GM12878 (cell line): Measurements from ENCODE around the gene AGAP3. TPM values are rescaled to one million over a fixed set of nuclear protein-coding genes. Genes with fewer than 3 reads are reported as not detected.

Experiments used
- ATAC-seq: fragments of 200-7000 bp; cut with Tn5 transposase; 3 replicates; pipeline ENCODE4 v1.9.1; 2020; ENCODE audit warnings: mild to moderate bottlenecking, moderate library complexity
- BruUV-seq: library from RNA; stranded (reverse); fragments of 400-500 nt; replicated peaks from 2 replicates; lab custom pipeline; 2021; lab: Mats Ljungman, UMichigan
- CTCF ChIA-PET: fragments of 300-600 bp; sonication (Branson Sonifier 250); formaldehyde crosslinking; extraction: SDS; loops from one replicate; lab custom pipeline; 2021; ENCODE audit warnings: inconsistent platforms; lab: Yijun Ruan, JAX
- POLR2A ChIA-PET: fragments of 350-600 bp; formaldehyde crosslinking; extraction: SDS; loops from one replicate; lab custom pipeline; 2021; ENCODE audit warnings: inconsistent platforms; lab: Charles Lee
- RAD21 ChIA-PET: fragments of 300-600 bp; sonication (Branson Sonifier 250); formaldehyde crosslinking; loops from one replicate; lab custom pipeline; 2023; ENCODE audit warnings: antibody characterized with exemption; ENCODE audit not compliant: unreplicated experiment; lab: Charles Lee
- SMC1A ChIA-PET: fragments of 300-600 bp; sonication (Branson Sonifier 250); formaldehyde crosslinking; loops from one replicate; lab custom pipeline; 2023; ENCODE audit not compliant: unreplicated experiment, uncharacterized antibody; lab: Charles Lee
- DNase-seq: peaks from one replicate; pipeline ENCODE4 v3.0.0-alpha.2; 2011; ENCODE audit warnings: low read depth, low spot score
- FAIRE-seq: peaks from 3 replicates; lab custom pipeline; 2011; peaks lifted over from hg19 to GRCh38; lab: Jason Lieb, UNC
- H2AFZ ChIP-seq: 2 replicates; pipeline ENCODE4 v1.6.0; 2011; ENCODE audit warnings: low read depth, low read length, control low read depth; ENCODE audit not compliant: control insufficient read depth
- H3K27ac ChIP-seq: 2 replicates; pipeline ENCODE4 v1.5.1; 2011; ENCODE audit warnings: control low read depth; ENCODE audit not compliant: control insufficient read depth, insufficient read depth
- H3K27me3 ChIP-seq, 2 experiments: replicated peaks in 1 of 2; 2 replicates each; pipeline versions ENCODE4 v1.6.0 to v1.6.1; 2011; ENCODE audit warnings: low read length in 1 of 2; ENCODE audit not compliant: control insufficient read depth in 2 of 2, insufficient read depth in 2 of 2
- H3K36me3 ChIP-seq, 2 experiments: 2 replicates each; pipeline ENCODE4 v1.5.1; 2011; ENCODE audit warnings: low read length in 1 of 2; ENCODE audit not compliant: control insufficient read depth in 2 of 2, insufficient read depth in 2 of 2
- H3K4me1 ChIP-seq: 2 replicates; pipeline ENCODE4 v1.6.1; 2011; ENCODE audit warnings: mild to moderate bottlenecking, low read length, moderate library complexity, mixed read lengths; ENCODE audit not compliant: control insufficient read depth, insufficient read depth
- H3K4me2 ChIP-seq: 2 replicates; pipeline ENCODE4 v1.6.0; 2011; ENCODE audit warnings: control low read depth; ENCODE audit not compliant: control insufficient read depth, insufficient read depth
- H3K4me3 ChIP-seq: fragments of 200-600 bp; sonication (generic); 2 replicates; pipeline ENCODE4 v1.5.1; 2016
- H3K79me2 ChIP-seq: 2 replicates; pipeline ENCODE4 v1.6.0; 2011; ENCODE audit warnings: low read length; ENCODE audit not compliant: control insufficient read depth, insufficient read depth
- H3K9ac ChIP-seq: 2 replicates; pipeline ENCODE4 v1.8.0; 2011; ENCODE audit warnings: low read length, control low read depth, mixed read lengths; ENCODE audit not compliant: control insufficient read depth, insufficient read depth
- H3K9me3 ChIP-seq: replicated peaks from 3 replicates; pipeline ENCODE4 v1.5.1; 2011; ENCODE audit warnings: mild to moderate bottlenecking, low read length; ENCODE audit not compliant: control insufficient read depth, insufficient read depth
- H4K20me1 ChIP-seq: 2 replicates; pipeline ENCODE4 v1.6.0; 2011; ENCODE audit not compliant: control insufficient read depth, insufficient read depth
- FOXM1 ChIP-seq: IDR thresholded peaks from 2 replicates; pipeline ENCODE4 v1.6.1; 2012; ENCODE audit warnings: low read depth, mild to moderate bottlenecking, inconsistent platforms, low read length, moderate library complexity
- IKZF1 ChIP-seq: fragments of 450-650 bp; conservative IDR thresholded peaks from 2 replicates; pipeline ENCODE4 v1.6.1; 2017; ENCODE audit warnings: antibody characterized with exemption, mild to moderate bottlenecking
- MTA2 ChIP-seq: fragments of 450-650 bp; IDR thresholded peaks from 2 replicates; pipeline ENCODE4 v1.6.1; 2016; ENCODE audit warnings: low read depth, mild to moderate bottlenecking, moderate library complexity
- NFXL1 ChIP-seq: fragments of 450-650 bp; IDR thresholded peaks from 2 replicates; pipeline ENCODE4 v1.6.1; 2017; ENCODE audit warnings: antibody characterized with exemption, mild to moderate bottlenecking, borderline replicate concordance
- RELA ChIP-seq: fragments of 450-650 bp; IDR thresholded peaks from 2 replicates; pipeline ENCODE4 v1.8.0; 2014; ENCODE audit warnings: borderline replicate concordance; ENCODE audit not compliant: partially characterized antibody
- SP1 ChIP-seq: IDR thresholded peaks from one replicate; pipeline ENCODE4 v1.6.1; 2011; ENCODE audit warnings: low read depth, low read length
- SREBF1 ChIP-seq: IDR thresholded peaks from 2 replicates; pipeline ENCODE4 v1.6.1; 2012; ENCODE audit warnings: mild to moderate bottlenecking, low read length
- SUZ12 ChIP-seq: fragments of 200-600 bp; sonication (generic); IDR thresholded peaks from one replicate; pipeline ENCODE4 v1.6.1; 2018; ENCODE audit warnings: antibody characterized with exemption, mild to moderate bottlenecking; ENCODE audit not compliant: unreplicated experiment
- ZBED1 ChIP-seq: IDR thresholded peaks from 2 replicates; pipeline ENCODE4 v1.6.1; 2016; ENCODE audit warnings: borderline replicate concordance
- ZBTB11 ChIP-seq: fragments of 450-650 bp; formaldehyde crosslinking; IDR thresholded peaks from 2 replicates; pipeline ENCODE4 v1.5.0; 2022; ENCODE audit warnings: mild to moderate bottlenecking, missing genetic modification characterization
- WGBS: methylation state at CpG from one replicate; pipeline ENCODE4 v1.1.6; 2016; ENCODE audit warnings: low lambda C conversion rate; ENCODE audit not compliant: insufficient replicate concordance, insufficient coverage; ENCODE audit errors: missing lambda C conversion rate; 5-methylcytosine and 5-hydroxymethylcytosine counted together
- in situ Hi-C: fragments of 300-500 bp; cut with MboI; formaldehyde crosslinking; loops from 9 replicates; pipeline ENCODE4 v1.14.3; 2018; ENCODE audit warnings: mixed read lengths
- intact Hi-C: fragments of 100-400 bp; cut with micrococcal nuclease; formaldehyde crosslinking; loops from one replicate; pipeline ENCODE4 v1.14.2; 2022; ENCODE audit not compliant: unreplicated experiment
- polyA plus RNA-seq, 11 experiments: library from polyadenylated mRNA; depleted of rRNA in 4 of 11; unstranded in 6 of 11; stranded (reverse) in 5 of 11; fragments of >200 nt; fragmentation: Nextera tagmentation in 4 of 11; fragmentation: Illumina TruSeq in 1 of 11; extraction: Ambion mirVana in 4 of 11; extraction: Trizol in 1 of 11; gene quantifications; 1 replicate in 1 of 11; 2 replicates in 10 of 11; pipeline versions ENCODE4 v1.2.1 to v1.2.3, GENCODE V29; 2011 to 2016; ENCODE audit warnings: inconsistent platforms in 2 of 11, missing spikeins in 2 of 11, low read depth in 1 of 11
- total RNA-seq, 4 experiments: library from RNA; depleted of rRNA in 3 of 4; stranded (reverse); fragments of >200 nt in 3 of 4; fragmentation: Illumina TruSeq in 1 of 4; extraction: Trizol in 1 of 4; gene quantifications; 2 replicates each; pipeline versions ENCODE4 v1.2.1 to v1.2.3, GENCODE V29; 2013 to 2021
- TF ChIP-seq, protein P1 (sequence below): fragments of 150-350 bp; IDR thresholded peaks from 2 replicates; pipeline ENCODE4 v1.6.1; 2016; ENCODE audit warnings: low read depth, low read length
- TF ChIP-seq, protein P2 (sequence below): fragments of 450-650 bp; IDR thresholded peaks from 2 replicates; pipeline ENCODE4 v1.6.1; 2017; ENCODE audit warnings: antibody characterized with exemption, mild to moderate bottlenecking, moderate library complexity

Gene AGAP3
- total and polyA plus RNA-seq, 10 of the 15 experiments (the other 5 are each of a cell fraction or from before 2014, with no cell fraction given): 1.8 to 68.1 (median 15.7) TPM

DNA sequence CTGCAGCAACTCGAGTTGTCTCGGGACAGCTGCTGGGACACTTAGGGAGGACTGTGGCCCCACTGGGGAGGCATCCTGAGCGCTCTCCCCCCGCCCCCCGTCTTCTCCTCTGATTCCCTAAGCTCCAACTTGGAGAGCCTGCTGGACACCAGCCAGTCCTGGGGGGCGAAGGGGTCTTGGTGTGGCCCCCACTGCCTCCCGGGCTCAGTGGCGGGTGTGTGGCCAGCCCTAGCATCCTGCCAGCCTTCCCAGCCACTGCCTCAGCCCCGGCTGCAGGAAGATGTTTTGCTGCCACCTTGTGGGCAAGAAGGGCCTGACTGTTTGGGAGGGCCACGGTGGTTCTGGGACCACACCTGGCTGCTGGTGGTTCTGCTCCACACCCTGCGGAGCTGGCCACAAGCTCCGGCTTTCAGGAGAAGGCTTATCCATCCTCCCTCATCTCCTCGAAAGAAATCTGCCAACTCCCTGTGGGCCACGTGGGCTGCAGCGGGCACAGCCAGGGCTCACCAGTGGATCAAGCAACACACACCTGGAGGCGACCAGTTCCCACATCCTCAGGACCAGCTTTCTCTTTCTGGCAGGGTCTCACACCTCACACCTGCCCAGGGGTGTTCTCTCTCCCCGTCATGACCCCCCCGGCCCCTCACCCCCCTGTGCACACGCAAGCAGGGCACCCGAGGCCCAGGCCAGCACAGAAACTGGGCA is 24.8 kb downstream of the AGAP3 start:
- no peak overlapping the region for H2AFZ ChIP-seq
- in situ Hi-C loops: no loop called here
- H3K27ac ChIP-seq: no peak overlapping the region
- WGBS: 31% methylated on average over 16 of the region's 20 CpGs
- H3K36me3 ChIP-seq: peaks cover 0 to 3% of the 10 kb centered on the region in 2 experiments; a peak in 1 of 4 replicates
- ChIA-PET CTCF (interaction anchor here (0.7 to 3.9 kb wide), 15 partner anchors 8 to 249 kb away, joined by 3 to 31 read pairs (median 6); partner anchors contain the start of gene ABCB8), RAD21 (interaction anchor here (0.8 to 1.6 kb wide), 4 partner anchors 11 to 97 kb away, joined by 3 to 5 read pairs (median 4); no protein-coding TSS in a partner anchor), POLR2A (interaction anchor here (0.6 kb wide), 1 partner anchor 1215 kb away, joined by 7 read pairs; no protein-coding TSS in a partner anchor), SMC1A (interaction anchor here (1.0 to 3.3 kb wide), 7 partner anchors 16 to 127 kb away, joined by 3 to 15 read pairs (median 3); partner anchors contain the start of gene ABCB8)
- no peaks in the 10 kb centered on the region for H3K4me1 ChIP-seq
- ATAC-seq (peak; percentile 100), FAIRE-seq (peak; percentile 92), DNase-seq (no peak)
- intact Hi-C loops: loop anchor here (2.0 to 5.0 kb wide), 5 partner anchors 22 to 212 kb away; partner anchors contain the start of genes ABCB8 and SLC4A2
- H3K27me3 ChIP-seq: no peaks in the 10 kb centered on the region
- H3K4me2 ChIP-seq: no peak overlapping the region
- H3K4me3 ChIP-seq: no peak overlapping the region
- H3K9me3 ChIP-seq: no peaks in the 10 kb centered on the region
- no peak overlapping the region for H3K9ac ChIP-seq
- BruUV-seq: no TSS peak
- H4K20me1 ChIP-seq: peaks cover 3% of the 10 kb centered on the region; the same call in 1 of the 2 replicates
- H3K79me2 ChIP-seq: no peaks in the 10 kb centered on the region; the same call in none of the 2 replicates
- TF ChIP-seq ZBED1: no peak
- 0 out of 2 replicates have a peak, but pooled peaks have one; percentile 18 for TF ChIP-seq IKZF1
- TF ChIP-seq RELA: peak; percentile 14
- no peak for TF ChIP-seq FOXM1
- TF ChIP-seq SUZ12: no peak
- TF ChIP-seq SREBF1: no peak
- no peak for TF ChIP-seq SP1
- TF ChIP-seq NFXL1: no peak
- TF ChIP-seq, protein P1, sequence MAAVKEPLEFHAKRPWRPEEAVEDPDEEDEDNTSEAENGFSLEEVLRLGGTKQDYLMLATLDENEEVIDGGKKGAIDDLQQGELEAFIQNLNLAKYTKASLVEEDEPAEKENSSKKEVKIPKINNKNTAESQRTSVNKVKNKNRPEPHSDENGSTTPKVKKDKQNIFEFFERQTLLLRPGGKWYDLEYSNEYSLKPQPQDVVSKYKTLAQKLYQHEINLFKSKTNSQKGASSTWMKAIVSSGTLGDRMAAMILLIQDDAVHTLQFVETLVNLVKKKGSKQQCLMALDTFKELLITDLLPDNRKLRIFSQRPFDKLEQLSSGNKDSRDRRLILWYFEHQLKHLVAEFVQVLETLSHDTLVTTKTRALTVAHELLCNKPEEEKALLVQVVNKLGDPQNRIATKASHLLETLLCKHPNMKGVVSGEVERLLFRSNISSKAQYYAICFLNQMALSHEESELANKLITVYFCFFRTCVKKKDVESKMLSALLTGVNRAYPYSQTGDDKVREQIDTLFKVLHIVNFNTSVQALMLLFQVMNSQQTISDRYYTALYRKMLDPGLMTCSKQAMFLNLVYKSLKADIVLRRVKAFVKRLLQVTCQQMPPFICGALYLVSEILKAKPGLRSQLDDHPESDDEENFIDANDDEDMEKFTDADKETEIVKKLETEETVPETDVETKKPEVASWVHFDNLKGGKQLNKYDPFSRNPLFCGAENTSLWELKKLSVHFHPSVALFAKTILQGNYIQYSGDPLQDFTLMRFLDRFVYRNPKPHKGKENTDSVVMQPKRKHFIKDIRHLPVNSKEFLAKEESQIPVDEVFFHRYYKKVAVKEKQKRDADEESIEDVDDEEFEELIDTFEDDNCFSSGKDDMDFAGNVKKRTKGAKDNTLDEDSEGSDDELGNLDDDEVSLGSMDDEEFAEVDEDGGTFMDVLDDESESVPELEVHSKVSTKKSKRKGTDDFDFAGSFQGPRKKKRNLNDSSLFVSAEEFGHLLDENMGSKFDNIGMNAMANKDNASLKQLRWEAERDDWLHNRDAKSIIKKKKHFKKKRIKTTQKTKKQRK: no peak
- no peak for TF ChIP-seq ZBTB11 (CRISPR knock-in tag)
- TF ChIP-seq, protein P2, sequence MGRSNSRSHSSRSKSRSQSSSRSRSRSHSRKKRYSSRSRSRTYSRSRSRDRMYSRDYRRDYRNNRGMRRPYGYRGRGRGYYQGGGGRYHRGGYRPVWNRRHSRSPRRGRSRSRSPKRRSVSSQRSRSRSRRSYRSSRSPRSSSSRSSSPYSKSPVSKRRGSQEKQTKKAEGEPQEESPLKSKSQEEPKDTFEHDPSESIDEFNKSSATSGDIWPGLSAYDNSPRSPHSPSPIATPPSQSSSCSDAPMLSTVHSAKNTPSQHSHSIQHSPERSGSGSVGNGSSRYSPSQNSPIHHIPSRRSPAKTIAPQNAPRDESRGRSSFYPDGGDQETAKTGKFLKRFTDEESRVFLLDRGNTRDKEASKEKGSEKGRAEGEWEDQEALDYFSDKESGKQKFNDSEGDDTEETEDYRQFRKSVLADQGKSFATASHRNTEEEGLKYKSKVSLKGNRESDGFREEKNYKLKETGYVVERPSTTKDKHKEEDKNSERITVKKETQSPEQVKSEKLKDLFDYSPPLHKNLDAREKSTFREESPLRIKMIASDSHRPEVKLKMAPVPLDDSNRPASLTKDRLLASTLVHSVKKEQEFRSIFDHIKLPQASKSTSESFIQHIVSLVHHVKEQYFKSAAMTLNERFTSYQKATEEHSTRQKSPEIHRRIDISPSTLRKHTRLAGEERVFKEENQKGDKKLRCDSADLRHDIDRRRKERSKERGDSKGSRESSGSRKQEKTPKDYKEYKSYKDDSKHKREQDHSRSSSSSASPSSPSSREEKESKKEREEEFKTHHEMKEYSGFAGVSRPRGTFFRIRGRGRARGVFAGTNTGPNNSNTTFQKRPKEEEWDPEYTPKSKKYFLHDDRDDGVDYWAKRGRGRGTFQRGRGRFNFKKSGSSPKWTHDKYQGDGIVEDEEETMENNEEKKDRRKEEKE: no peak
- no peak for TF ChIP-seq MTA2
